Stimulated activated CD8-positive, alpha-beta memory T cell treated with anti-CD3 and anti-CD28 coated beads, Interleukin-15, amount 100 ng/mL, for 24 hours (primary cell): Measurements from ENCODE around the gene RCL1.

Source experiments
- DNase-seq: peaks from one replicate; pipeline ENCODE4 v3.0.0-alpha.2; 2020; ENCODE audit warnings: low read depth

Gene RCL1

GRCh38 chr9:4842734-4843133 is 50.0 kb downstream of the RCL1 start:
- no peak for DNase-seq

DNA sequence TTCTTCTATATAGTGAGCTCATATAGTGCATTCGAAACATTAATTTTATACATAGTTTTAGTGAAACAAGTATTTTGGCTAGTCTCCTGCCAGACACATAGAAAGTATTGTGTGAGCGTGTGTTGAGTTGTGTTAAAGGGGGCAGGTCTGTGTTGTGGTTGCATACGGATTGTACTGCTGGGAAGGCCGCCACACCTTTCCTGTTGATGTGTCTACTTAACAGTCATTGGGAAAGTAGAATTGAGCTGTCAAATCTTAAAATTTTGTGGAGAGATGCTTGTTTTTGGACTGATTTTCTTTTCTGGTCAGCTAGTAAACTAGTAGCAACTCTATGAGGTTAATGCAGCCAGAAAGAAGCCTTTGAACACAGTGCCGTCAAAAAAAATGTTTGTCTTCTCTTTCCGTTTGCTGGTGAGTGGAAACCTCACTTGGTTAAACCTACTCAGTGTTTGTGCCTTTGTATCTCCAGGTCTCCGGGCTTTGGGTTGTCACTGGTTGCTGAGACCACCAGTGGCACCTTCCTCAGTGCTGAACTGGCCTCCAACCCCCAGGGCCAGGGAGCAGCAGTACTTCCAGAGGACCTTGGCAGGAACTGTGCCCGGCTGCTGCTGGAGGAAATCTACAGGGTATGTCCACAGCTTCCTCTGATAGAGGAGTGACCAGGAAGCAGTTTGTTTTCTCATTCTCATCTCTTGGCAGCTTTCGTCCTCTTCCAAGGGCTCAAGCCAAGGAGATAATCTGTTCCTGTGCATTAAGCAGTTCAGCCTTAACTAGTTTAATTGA is 51.5 kb downstream of the RCL1 start:
- no peak for DNase-seq

DNA sequence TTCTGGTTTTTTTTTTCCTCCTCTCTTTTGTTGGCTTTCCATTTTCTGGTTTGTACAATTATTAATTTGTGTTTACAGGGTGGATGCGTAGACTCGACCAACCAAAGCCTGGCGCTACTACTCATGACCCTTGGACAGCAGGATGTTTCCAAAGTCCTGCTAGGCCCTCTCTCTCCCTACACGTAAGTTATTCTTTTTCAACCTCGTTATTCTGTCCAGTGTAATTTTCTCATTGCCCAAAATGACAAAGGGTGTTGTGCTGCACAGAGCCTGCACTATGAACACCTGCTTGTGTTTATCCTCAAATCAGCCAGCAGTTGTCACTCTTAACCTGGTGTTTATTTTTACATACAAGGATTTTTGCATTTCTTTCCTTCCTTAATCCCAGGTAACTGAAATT is 56.6 kb downstream of the RCL1 start:
- no peak for DNase-seq

- no peak for DNase-seq
These were observed 58.0 kb downstream of the RCL1 start for GRCh38 chr9:4850603-4851310.

DNA sequence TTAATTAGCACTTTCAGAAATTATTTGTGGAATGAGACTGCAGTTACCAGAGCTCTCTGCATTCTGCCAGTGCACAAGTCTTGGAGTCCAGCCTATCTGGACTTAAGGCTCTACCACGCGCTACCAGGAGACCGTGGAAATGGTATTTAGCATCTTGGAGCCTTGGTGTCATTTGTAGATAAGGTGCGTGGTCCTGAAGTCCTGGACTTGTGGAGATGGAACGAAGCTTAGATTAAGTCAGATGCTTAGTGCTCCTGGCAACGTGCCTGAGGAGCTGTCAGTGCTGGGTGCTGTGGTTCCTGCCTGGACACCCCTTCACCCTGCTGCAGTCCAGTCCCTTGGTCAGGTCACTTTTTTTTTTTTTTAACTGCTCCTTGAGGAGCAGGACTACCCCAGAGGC is 59.7 kb downstream of the RCL1 start:
- no peak for DNase-seq

- DNase-seq: no peak
These were observed 61.5 kb downstream of the RCL1 start for GRCh38 chr9:4854265-4854590.

- no peak for DNase-seq
These were observed 63.1 kb downstream of the RCL1 start for GRCh38 chr9:4855841-4856240.

GRCh38 chr9:4857163-4857810 is 64.5 kb downstream of the RCL1 start:
- DNase-seq: no peak

GRCh38 chr9:4859035-4859434 is 66.3 kb downstream of the RCL1 start:
- no peak for DNase-seq

DNA sequence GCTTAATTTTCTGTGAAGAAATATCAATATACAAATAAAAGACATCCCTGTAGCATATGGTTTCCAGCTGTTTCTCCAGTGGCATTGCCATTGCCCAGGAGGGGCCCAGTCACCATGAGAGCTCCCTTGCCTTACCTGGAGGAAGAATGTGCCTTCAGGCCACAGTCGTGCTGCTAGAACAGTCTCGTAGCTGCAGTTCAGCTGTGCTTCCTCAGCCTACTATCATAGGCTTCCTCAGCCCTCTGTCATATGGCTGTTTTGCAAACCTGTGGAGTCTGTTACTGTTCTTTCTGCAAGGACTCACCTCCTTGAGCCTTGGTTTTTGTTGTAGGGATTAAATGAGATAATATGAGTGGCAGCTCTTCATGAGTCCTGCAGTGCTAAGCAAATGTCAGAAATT is 67.6 kb downstream of the RCL1 start:
- no peak for DNase-seq

DNA sequence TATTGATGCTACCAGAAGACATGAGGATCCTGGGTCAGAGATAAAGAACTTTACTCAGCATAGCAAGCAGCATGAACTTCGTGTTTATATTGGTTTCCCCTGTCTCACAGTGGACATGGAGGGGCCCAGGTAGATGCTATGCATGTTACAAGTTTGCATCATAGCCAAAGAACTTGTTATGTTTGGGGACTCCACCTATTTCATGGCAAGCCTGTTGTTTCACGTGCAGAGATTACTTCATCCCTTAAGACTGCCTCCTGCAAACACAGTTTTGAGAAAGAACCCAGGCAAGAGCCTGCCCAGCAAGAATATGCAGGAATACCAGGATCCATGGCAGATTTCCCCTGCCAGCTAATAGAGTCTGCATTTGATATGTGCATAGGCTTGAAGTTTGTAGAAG is 68.4 kb downstream of the RCL1 start:
- DNase-seq: no peak

GRCh38 chr9:4861736-4862451 is 69.2 kb downstream of the RCL1 start:
- no peak for DNase-seq

GRCh38 chr9:4862506-4863250 is 69.9 kb downstream of the RCL1 start:
- DNase-seq: no peak

GRCh38 chr9:4864234-4864661 is 71.5 kb downstream of the RCL1 start:
- DNase-seq: no peak

GRCh38 chr9:4864698-4865097 is 72.0 kb downstream of the RCL1 start:
- no peak for DNase-seq

GRCh38 chr9:4865681-4866080 is 72.9 kb downstream of the RCL1 start:
- DNase-seq: no peak

GRCh38 chr9:4866239-4866969 is 73.7 kb downstream of the RCL1 start:
- DNase-seq: no peak

DNA sequence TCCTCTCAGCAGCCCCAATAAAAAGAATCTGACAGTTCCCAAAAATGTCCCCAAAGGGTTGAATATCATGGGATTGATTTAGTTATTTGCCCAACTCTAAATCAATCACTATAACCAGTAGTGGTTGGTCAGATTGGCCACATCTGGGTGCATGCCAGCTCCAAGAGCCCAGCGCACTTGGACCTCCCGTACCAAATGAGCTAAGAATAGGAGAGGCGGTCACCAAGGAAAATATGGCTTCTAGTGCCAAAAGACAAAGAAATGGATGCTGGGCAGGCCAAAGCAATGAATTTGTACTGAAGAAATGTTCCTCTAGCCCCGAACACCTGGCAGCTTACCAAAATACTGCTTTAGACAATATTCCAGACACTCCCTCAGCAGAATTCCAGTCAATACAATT is 80.3 kb downstream of the RCL1 start:
- no peak for DNase-seq

GRCh38 chr9:4875559-4875958 is 82.8 kb downstream of the RCL1 start:
- DNase-seq: no peak

GRCh38 chr9:4879115-4879558 is 86.4 kb downstream of the RCL1 start:
- DNase-seq: no peak

- DNase-seq: no peak
These were observed 90.7 kb downstream of the RCL1 start for GRCh38 chr9:4883326-4883873.
